ENCODE measurements around the gene RPL21. TPM values are rescaled to one million over a fixed set of nuclear protein-coding genes. Genes with fewer than 3 reads are reported as not detected.
"Not testable (repeated sequence)": the region's sequence is repeated elsewhere in the genome, so short reads cannot be mapped to it uniquely, and the experiment has no call there.

The RPL21 gene
- total and polyA plus RNA-seq, 2 donors (not counting 1 experiment from before 2014, with no cell fraction given) = 831 to 1,841 TPM

GRCh38 chr13:27288392-27288791, 37.0 kb downstream of the RPL21 start:
- Histone ChIP-seq H3K27ac (ENCODE audit: insufficient read depth, low read length) (no peak overlapping the region), H2AFZ (ENCODE audit: low read length) (no peak overlapping the region)
- TF ChIP-seq EZH2 (IDR thresholded peaks at IDR 0.05; ENCODE audit: low read length, missing control alignments) = no peak
- no peak for TF ChIP-seq CTCF (conservative IDR thresholded peaks at IDR 0.05 in 1 of 2, IDR thresholded peaks at IDR 0.05 in 1 of 2; ENCODE audit: low read depth in 1 of 2, low read length in 2 of 2)

GRCh38 chr13:27289011-27289665, 37.8 kb downstream of the RPL21 start:
- no peaks in the 10 kb centered on the region for H3K4me1 ChIP-seq (ENCODE audit: control insufficient read depth, extremely low read depth, insufficient read depth, low read length)
- H3K27ac ChIP-seq (ENCODE audit: insufficient read depth, low read length) = no peak overlapping the region
- no peaks in the 10 kb centered on the region for H4K20me1 ChIP-seq (ENCODE audit: control insufficient read depth, extremely low read depth, insufficient read depth, low read length)
- TF ChIP-seq EZH2 (IDR thresholded peaks at IDR 0.05; ENCODE audit: low read length, missing control alignments) (no peak), CTCF (conservative IDR thresholded peaks at IDR 0.05 in 1 of 2, IDR thresholded peaks at IDR 0.05 in 1 of 2; ENCODE audit: low read depth in 1 of 2, low read length in 2 of 2) (no peak)
- no peak overlapping the region for H3K9ac ChIP-seq (ENCODE audit: insufficient read depth, low read length)
- no peaks in the 10 kb centered on the region for H3K9me3 ChIP-seq (ENCODE audit: control insufficient read depth, insufficient read depth, low read depth, low read length)
- no peaks in the 10 kb centered on the region for H3K79me2 ChIP-seq (ENCODE audit: control insufficient read depth, insufficient read depth, low read length)
- H3K4me2 ChIP-seq (ENCODE audit: extremely low read depth, insufficient read depth, low read length) = no peak overlapping the region
- peaks cover 6% of the 10 kb centered on the region for H3K27me3 ChIP-seq (ENCODE audit: control insufficient read depth, insufficient read depth, low read length)
- no peak overlapping the region for H2AFZ ChIP-seq (ENCODE audit: low read length)
- H3K36me3 ChIP-seq (ENCODE audit: control insufficient read depth, insufficient read depth, low read length) = no peaks in the 10 kb centered on the region
- DNase-seq (ENCODE audit: low read depth in 2 of 2) = peak in 1 of 2 donors; percentile 72
- H3K4me3 ChIP-seq (replicated peaks in 1 of 4; ENCODE audit: control extremely low read depth in 1 of 4, insufficient read depth in 1 of 4, low read depth in 3 of 4, low read length in 4 of 4) = no peak overlapping the region

More at GRCh38 chr13:27288392-27288791, 37.0 kb downstream of the RPL21 start:
- Histone ChIP-seq H3K4me3 (replicated peaks in 1 of 4; ENCODE audit: control extremely low read depth in 1 of 4, insufficient read depth in 1 of 4, low read depth in 3 of 4, low read length in 4 of 4) (no peak overlapping the region), H3K9ac (ENCODE audit: insufficient read depth, low read length) (no peak overlapping the region), H3K4me1 (ENCODE audit: control insufficient read depth, extremely low read depth, insufficient read depth, low read length) (no peaks in the 10 kb centered on the region), H3K36me3 (ENCODE audit: control insufficient read depth, insufficient read depth, low read length) (no peaks in the 10 kb centered on the region), H3K79me2 (ENCODE audit: control insufficient read depth, insufficient read depth, low read length) (no peaks in the 10 kb centered on the region), H3K4me2 (ENCODE audit: extremely low read depth, insufficient read depth, low read length) (no peak overlapping the region), H3K27me3 (ENCODE audit: control insufficient read depth, insufficient read depth, low read length) (peaks cover 6% of the 10 kb centered on the region), H3K9me3 (ENCODE audit: control insufficient read depth, insufficient read depth, low read depth, low read length) (no peaks in the 10 kb centered on the region), H4K20me1 (ENCODE audit: control insufficient read depth, extremely low read depth, insufficient read depth, low read length) (no peaks in the 10 kb centered on the region)
- DNase-seq (ENCODE audit: low read depth in 2 of 2) = no peak

- Histone ChIP-seq H4K20me1 (ENCODE audit: control insufficient read depth, extremely low read depth, insufficient read depth, low read length) (no peaks in the 10 kb centered on the region), H3K79me2 (ENCODE audit: control insufficient read depth, insufficient read depth, low read length) (no peaks in the 10 kb centered on the region), H3K4me3 (replicated peaks in 1 of 4; ENCODE audit: control extremely low read depth in 1 of 4, insufficient read depth in 1 of 4, low read depth in 3 of 4, low read length in 4 of 4) (no peak overlapping the region), H3K4me1 (ENCODE audit: control insufficient read depth, extremely low read depth, insufficient read depth, low read length) (no peaks in the 10 kb centered on the region), H3K9ac (ENCODE audit: insufficient read depth, low read length) (no peak overlapping the region), H2AFZ (ENCODE audit: low read length) (no peak overlapping the region), H3K36me3 (ENCODE audit: control insufficient read depth, insufficient read depth, low read length) (no peaks in the 10 kb centered on the region), H3K27me3 (ENCODE audit: control insufficient read depth, insufficient read depth, low read length) (peaks cover 11% of the 10 kb centered on the region), H3K9me3 (ENCODE audit: control insufficient read depth, insufficient read depth, low read depth, low read length) (no peaks in the 10 kb centered on the region), H3K27ac (ENCODE audit: insufficient read depth, low read length) (no peak overlapping the region), H3K4me2 (ENCODE audit: extremely low read depth, insufficient read depth, low read length) (no peak overlapping the region)
- TF ChIP-seq CTCF (conservative IDR thresholded peaks at IDR 0.05 in 1 of 2, IDR thresholded peaks at IDR 0.05 in 1 of 2; ENCODE audit: low read depth in 1 of 2, low read length in 2 of 2) (no peak), EZH2 (IDR thresholded peaks at IDR 0.05; ENCODE audit: low read length, missing control alignments) (no peak)
- no peak for DNase-seq (ENCODE audit: low read depth in 2 of 2)
Measured at GRCh38 chr13:27290715-27291114, 39.4 kb downstream of the RPL21 start.

GRCh38 chr13:27291967-27292366, 40.6 kb downstream of the RPL21 start:
- H3K79me2 ChIP-seq (ENCODE audit: control insufficient read depth, insufficient read depth, low read length); H3K36me3 ChIP-seq (ENCODE audit: control insufficient read depth, insufficient read depth, low read length); H3K4me3 ChIP-seq (replicated peaks in 1 of 4; ENCODE audit: control extremely low read depth in 1 of 4, insufficient read depth in 1 of 4, low read depth in 3 of 4, low read length in 4 of 4); H3K4me1 ChIP-seq (ENCODE audit: control insufficient read depth, extremely low read depth, insufficient read depth, low read length); H3K9ac ChIP-seq (ENCODE audit: insufficient read depth, low read length); H3K27ac ChIP-seq (ENCODE audit: insufficient read depth, low read length); H4K20me1 ChIP-seq (ENCODE audit: control insufficient read depth, extremely low read depth, insufficient read depth, low read length); DNase-seq (ENCODE audit: low read depth in 2 of 2); H3K9me3 ChIP-seq (ENCODE audit: control insufficient read depth, insufficient read depth, low read depth, low read length); H3K4me2 ChIP-seq (ENCODE audit: extremely low read depth, insufficient read depth, low read length); H2AFZ ChIP-seq (ENCODE audit: low read length): not testable (repeated sequence)
- H3K27me3 ChIP-seq (ENCODE audit: control insufficient read depth, insufficient read depth, low read length) = peaks cover 18% of the 10 kb centered on the region

Measured in fibroblast of lung (primary cell).